Right lobe of liver (tissue), 6 donors: ENCODE data around the gene CTNNB1. TPM values are rescaled to one million over a fixed set of nuclear protein-coding genes. Genes with fewer than 3 reads are reported as not detected.

Source experiments
- ATAC-seq, 4 donors: fragments of 200-7000 bp; cut with Tn5 transposase; one replicate each; pipeline ENCODE4 v1.9.1; 2020; ENCODE audit warnings: mild to moderate bottlenecking in 4 of 4, moderate library complexity in 4 of 4
- DNase-seq, 3 donors: peaks; one replicate each; pipeline ENCODE4 v3.0.0-alpha.2; 2020
- H3K27ac ChIP-seq, 3 donors: fragments of 200-600 bp; one replicate each; pipeline ENCODE4 v1.8.0; 2022
- H3K27me3 ChIP-seq, 2 donors: fragments of 200-600 bp; one replicate each; pipeline ENCODE4 v1.8.0; 2022
- H3K36me3 ChIP-seq, 4 donors: fragments of 200-600 bp; sonication (generic) in 1 of 4; one replicate each; pipeline versions ENCODE4 v1.5.1 to v1.8.0; 2017 to 2022; ENCODE audit warnings: control low read depth in 1 of 4
- H3K4me1 ChIP-seq, 4 donors: fragments of 200-600 bp; sonication (generic) in 1 of 4; one replicate each; pipeline versions ENCODE4 v1.5.1 to v1.8.0; 2017 to 2022; ENCODE audit warnings: control low read depth in 1 of 4
- H3K4me3 ChIP-seq, 3 donors: fragments of 200-600 bp; one replicate each; pipeline ENCODE4 v1.8.0; 2022
- H3K9me3 ChIP-seq, 4 donors: fragments of 200-600 bp; sonication (generic) in 1 of 4; one replicate each; pipeline versions ENCODE4 v1.5.1 to v1.8.0; 2017 to 2022; ENCODE audit warnings: control low read depth in 1 of 4
- CTCF ChIP-seq, 4 donors: fragments of 200-600 bp in 3 of 4; fragments of 450-650 bp in 1 of 4; IDR thresholded peaks; one replicate each; pipeline versions ENCODE4 v1.5.1 to v1.8.0; 2016 to 2022; ENCODE audit warnings: antibody characterized with exemption in 4 of 4, mild to moderate bottlenecking in 2 of 4
- POLR2A ChIP-seq: fragments of 450-650 bp; IDR thresholded peaks from one replicate; pipeline ENCODE4 v1.6.1; 2017; ENCODE audit warnings: antibody characterized with exemption, mild to moderate bottlenecking
- WGBS: methylation state at CpG from one replicate; pipeline ENCODE4 v1.1.6; 2018; ENCODE audit warnings: low coverage, low lambda C conversion rate; ENCODE audit not compliant: insufficient coverage; ENCODE audit errors: missing lambda C conversion rate; 5-methylcytosine and 5-hydroxymethylcytosine counted together
- intact Hi-C, 2 donors: fragments of 100-400 bp; cut with DNase I; formaldehyde crosslinking; loops; one replicate each; pipeline versions ENCODE4 v1.11.2 to v1.14.1; 2022
- total RNA-seq, 6 experiments: library from RNA; depleted of rRNA in 2 of 6; stranded (reverse); fragments of >200 nt in 2 of 6; fragmentation: NEBNext Ultra II Directional in 3 of 6; extraction: Animal tissue kit (Norgen Biotek cat#: 25700) in 3 of 6; gene quantifications; one replicate each; pipeline versions ENCODE4 v1.1.0 to v1.2.4, GENCODE V29; 2016 to 2023
- donor health status: DM: no; HTN: yes; CAD: no.
- donor health status: DM: no; HTN: no; CAD: no.
- donor health status: DM: no; HTN: no; CAD: no.
- donor health status: DM: no; HTN: yes; CAD: no.
- donor health status: DM: no; HTN: yes; CAD: no.

The CTNNB1 gene
- total RNA-seq, 6 experiments from 2014 or later = 107 to 160 (median 138) TPM

DNA sequence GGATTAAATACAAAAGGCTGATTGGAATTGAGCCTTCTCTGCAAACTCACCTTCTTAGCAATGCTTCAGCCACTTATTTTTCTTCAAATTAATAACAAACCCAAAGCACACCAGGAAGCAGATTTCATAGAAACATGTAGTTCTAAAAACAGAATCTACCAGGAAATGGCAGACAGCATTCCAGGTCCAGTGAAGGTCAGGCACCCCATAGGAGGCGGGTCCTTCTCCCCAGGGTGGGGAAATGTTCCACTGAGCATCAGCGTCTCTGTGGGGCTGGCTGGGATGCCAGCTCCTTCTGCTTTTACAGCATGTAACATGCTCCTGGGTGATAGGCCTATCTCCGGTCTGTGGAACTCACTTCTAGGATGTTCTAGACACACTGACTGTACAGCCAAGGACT lies 49.2 kb downstream of the CTNNB1 start:
- no peak for TF ChIP-seq POLR2A
- no peak for TF ChIP-seq CTCF (IDR thresholded peaks at IDR 0.05)
- no peaks in the 10 kb centered on the region for H3K9me3 ChIP-seq
- H3K36me3 ChIP-seq = no peaks in the 10 kb centered on the region
- no peak overlapping the region for H3K27ac ChIP-seq
- DNase-seq (no peak), ATAC-seq (peak in 3 of 4 donors; percentile 21 to 37 (median 35))
- WGBS = 50% methylated on average over 1 of the region's 3 CpGs
- no peaks in the 10 kb centered on the region for H3K27me3 ChIP-seq
- H3K4me3 ChIP-seq = no peak overlapping the region
- no peaks in the 10 kb centered on the region for H3K4me1 ChIP-seq
- intact Hi-C loops = no loop called here

DNA sequence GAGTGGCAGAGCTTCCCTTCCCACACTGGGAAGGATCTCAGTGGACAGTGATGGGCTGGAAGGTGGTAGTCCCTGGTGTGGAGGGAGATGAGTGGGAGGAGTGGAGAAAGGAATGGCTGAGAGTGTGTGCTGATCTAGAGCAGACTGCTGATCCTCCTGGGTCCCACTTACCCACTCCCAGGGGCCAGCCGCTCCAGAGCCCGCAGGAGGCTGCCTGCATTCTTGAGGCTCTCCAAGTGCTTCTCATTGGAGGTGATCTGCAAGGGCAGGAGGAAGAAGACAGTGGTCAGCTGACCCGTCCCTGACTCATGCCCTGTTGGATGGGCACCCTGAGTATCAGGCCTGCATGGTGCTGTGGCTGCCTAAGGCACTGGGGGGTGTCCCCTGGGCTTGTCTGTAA lies 50.0 kb downstream of the CTNNB1 start:
- intact Hi-C loops = no loop called here

GRCh38 chr3:41250825-41251224 lies 51.5 kb downstream of the CTNNB1 start:
- no peaks in the 10 kb centered on the region for H3K9me3 ChIP-seq
- ATAC-seq = no peak
- no peak overlapping the region for H3K27ac ChIP-seq
- no peak overlapping the region for H3K4me3 ChIP-seq
- WGBS = 89% methylated on average over 1 of the region's 2 CpGs
- no peak for TF ChIP-seq CTCF (IDR thresholded peaks at IDR 0.05)
- TF ChIP-seq POLR2A = no peak
- H3K27me3 ChIP-seq = no peaks in the 10 kb centered on the region
- intact Hi-C loops = no loop called here
- no peak for DNase-seq
- no peaks in the 10 kb centered on the region for H3K4me1 ChIP-seq
- H3K36me3 ChIP-seq = no peaks in the 10 kb centered on the region

More for the DNA sequence above, 50.0 kb downstream of the CTNNB1 start:
- H3K9me3 ChIP-seq = no peaks in the 10 kb centered on the region
- no peak overlapping the region for H3K27ac ChIP-seq
- H3K4me1 ChIP-seq = no peaks in the 10 kb centered on the region
- no peak overlapping the region for H3K4me3 ChIP-seq
- 92% methylated on average over 2 of the region's 3 CpGs for WGBS
- H3K27me3 ChIP-seq = no peaks in the 10 kb centered on the region
- DNase-seq (no peak), ATAC-seq (peak in 1 of 4 donors; percentile 20)
- TF ChIP-seq POLR2A = no peak
- TF ChIP-seq CTCF (IDR thresholded peaks at IDR 0.05) = no peak
- H3K36me3 ChIP-seq = no peaks in the 10 kb centered on the region

DNA sequence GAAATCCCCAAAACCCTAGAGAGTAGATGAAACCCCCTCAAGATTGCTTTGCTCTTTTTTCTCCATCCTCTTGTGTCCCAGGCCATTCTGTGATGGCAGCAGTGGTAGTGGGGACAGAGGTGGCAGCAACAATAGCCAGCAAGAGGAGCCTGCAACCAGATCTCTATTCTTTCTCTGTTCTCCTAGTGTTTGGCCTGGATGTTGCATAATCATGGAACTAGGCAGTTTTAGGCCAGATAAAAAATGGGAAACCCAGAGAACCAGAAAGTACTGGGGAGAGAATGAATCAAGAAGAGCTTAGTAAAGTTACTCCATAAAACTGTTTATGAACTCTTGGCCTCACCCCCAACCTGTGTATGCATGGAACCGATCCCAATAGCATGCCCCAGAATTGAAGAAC lies 52.3 kb downstream of the CTNNB1 start:
- intact Hi-C loops = no loop called here
- ATAC-seq = no peak

More for the DNA sequence above, 52.3 kb downstream of the CTNNB1 start:
- TF ChIP-seq POLR2A = no peak
- no peak for TF ChIP-seq CTCF (IDR thresholded peaks at IDR 0.05)
- Histone ChIP-seq H3K4me1 (no peaks in the 10 kb centered on the region), H3K27me3 (no peaks in the 10 kb centered on the region), H3K4me3 (no peak overlapping the region), H3K9me3 (no peaks in the 10 kb centered on the region), H3K36me3 (no peaks in the 10 kb centered on the region), H3K27ac (no peak overlapping the region)
- 100% methylated on average over 1 of the region's 1 CpG for WGBS
- no peak for DNase-seq
